ENCODE data around the gene TRPC5OS.

TRPC5OS gene

DNA sequence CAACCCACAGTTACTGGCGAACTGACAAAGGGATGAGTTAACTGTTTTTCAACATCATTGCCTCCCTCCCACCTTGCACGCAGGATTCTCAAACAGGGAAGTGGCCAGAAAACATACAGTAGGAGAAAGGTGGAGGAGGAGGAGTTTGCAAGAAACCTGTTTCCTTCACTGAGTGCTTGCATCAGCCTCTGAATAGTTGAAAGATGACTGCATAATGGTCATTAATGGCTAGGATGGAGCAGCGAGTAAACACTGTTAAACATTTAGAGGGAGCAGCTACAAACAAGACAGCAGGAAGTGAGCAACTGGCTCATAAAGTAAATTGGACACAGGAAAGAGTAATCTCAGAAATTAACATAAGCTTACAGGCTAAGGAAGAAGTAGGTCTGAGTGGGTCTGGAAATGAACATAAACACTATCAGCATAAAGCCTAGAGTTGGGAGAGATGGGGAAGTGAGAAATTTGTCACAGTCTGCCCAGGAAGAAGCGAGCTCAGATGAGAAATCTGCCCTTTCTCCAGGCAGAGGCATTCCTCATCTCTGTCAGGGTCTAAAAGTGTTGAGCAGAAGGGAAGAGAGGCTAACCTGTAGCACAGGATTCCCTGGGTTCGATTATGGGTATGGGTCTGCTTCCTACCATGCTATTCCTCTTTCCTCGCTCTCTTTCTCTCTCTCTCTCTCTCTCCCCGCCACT is 38.6 kb downstream of the TRPC5OS start:
- no peak for DNase-seq

DNA sequence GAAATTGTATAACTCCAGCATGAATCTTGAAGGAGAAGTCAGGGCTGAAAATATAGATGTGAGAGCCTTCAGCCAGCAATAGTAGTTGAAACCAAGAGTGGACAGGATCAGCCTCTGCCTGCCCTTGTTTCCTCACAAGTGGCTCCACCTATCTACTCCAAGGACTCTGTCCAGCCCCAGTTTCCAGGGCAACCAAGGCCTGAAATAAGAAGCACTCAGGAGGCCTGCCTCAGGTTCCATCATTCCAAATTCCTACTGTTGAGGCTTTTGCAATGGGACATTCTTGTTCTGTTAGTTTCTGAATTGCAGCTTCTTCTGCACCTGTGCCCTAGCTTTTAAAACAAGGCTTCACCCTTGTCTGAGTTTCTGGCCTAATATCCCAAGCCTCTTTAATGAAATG is 41.6 kb downstream of the TRPC5OS start:
- DNase-seq: no peak

- DNase-seq: no peak
Measured at GRCh38 chrX:111928456-111928855, 52.5 kb downstream of the TRPC5OS start.
